22Rv1 (cell line): Measurements from ENCODE around the gene PTK6.

Experiments
- H3K27ac ChIP-seq: fragments of 450-650 bp; 2 replicates; pipeline ENCODE4 v1.5.1; 2017
- CTCF ChIP-seq: fragments of 450-650 bp; IDR thresholded peaks from 2 replicates; pipeline ENCODE4 v1.5.1; 2017; ENCODE audit warnings: mild to moderate bottlenecking
- ZFX ChIP-seq: fragments of 450-650 bp; IDR thresholded peaks from 2 replicates; pipeline ENCODE4 v1.6.1; 2017; ENCODE audit warnings: antibody characterized with exemption, borderline replicate concordance

The PTK6 gene

GRCh38 chr20:63497946-63498935, 38.9 kb downstream of the PTK6 start:
- H3K27ac ChIP-seq: peak overlapping the region; percentile 71
- TF ChIP-seq ZFX: no peak
- no peak for TF ChIP-seq CTCF

GRCh38 chr20:63497138-63497945, 39.8 kb downstream of the PTK6 start:
- no peak for TF ChIP-seq CTCF
- no peak for TF ChIP-seq ZFX
- peak overlapping the region; percentile 71 for H3K27ac ChIP-seq

GRCh38 chr20:63496596-63497120, 40.5 kb downstream of the PTK6 start:
- peak overlapping the region; percentile 71 for H3K27ac ChIP-seq
- TF ChIP-seq CTCF: no peak
- TF ChIP-seq ZFX: no peak

- H3K27ac ChIP-seq: peak overlapping the region; percentile 71
- TF ChIP-seq CTCF (peak; percentile 96), ZFX (no peak)
Observed at GRCh38 chr20:63495741-63496595, 41.2 kb downstream of the PTK6 start.

GRCh38 chr20:63495167-63495720, 41.9 kb downstream of the PTK6 start:
- TF ChIP-seq ZFX (no peak), CTCF (no peak)
- H3K27ac ChIP-seq: no peak overlapping the region

GRCh38 chr20:63494420-63495166, 42.6 kb downstream of the PTK6 start:
- H3K27ac ChIP-seq: no peak overlapping the region
- no peak for TF ChIP-seq ZFX
- TF ChIP-seq CTCF: no peak
